Activated CD4-positive, alpha-beta T cell treated with anti-CD3 and anti-CD28 coated beads, Interleukin-2, amount 50 U/mL, for 48 hours (primary cell): Measurements from ENCODE around the gene GCGR.
"Not testable (repeated sequence)": the region's sequence is repeated elsewhere in the genome, so short reads cannot be mapped to it uniquely, and the experiment has no call there.

Experiments
- DNase-seq, 2 experiments: peaks; one replicate each; pipeline ENCODE4 v3.0.0-alpha.2; 2020

Gene GCGR

DNA sequence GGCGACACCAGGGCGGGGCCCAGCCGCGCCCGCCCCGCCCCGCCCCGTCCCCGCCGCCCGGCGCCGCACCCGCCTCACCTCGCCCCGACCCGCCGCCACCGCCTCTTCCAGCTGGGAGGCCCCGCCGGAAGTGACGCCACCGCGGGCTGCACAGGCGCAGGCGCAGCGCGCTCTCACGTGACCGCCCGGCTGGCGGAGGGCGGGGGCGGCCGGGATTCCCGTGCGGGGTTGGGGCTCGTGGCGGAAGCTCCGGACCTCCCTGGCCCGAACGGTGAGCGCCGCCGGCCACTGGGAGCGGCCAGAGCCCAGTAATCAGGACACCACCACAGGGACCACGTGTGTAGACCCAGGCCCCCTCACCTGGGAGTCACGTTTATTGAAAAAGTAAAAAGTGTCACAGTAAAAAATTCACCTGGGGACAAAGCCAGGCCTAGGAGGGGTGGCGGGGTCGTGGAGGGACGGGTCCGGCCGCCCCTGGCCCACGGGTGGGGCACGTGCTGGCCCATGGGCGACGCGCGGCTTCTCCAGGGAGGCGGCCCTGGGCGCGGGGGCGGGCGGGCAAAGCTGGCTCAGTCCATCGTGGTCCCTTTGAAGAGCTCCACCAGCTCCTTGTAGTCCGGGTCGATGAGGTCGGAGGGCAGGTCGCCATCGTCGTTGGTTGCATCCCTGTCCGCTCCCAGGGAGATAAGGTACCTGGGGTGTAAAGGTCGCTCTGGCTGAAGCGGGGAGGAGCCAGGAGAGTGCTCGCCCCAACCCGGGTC lies 29.4 kb downstream of the GCGR start, which contains the start of gene MCRIP1:
Gene MCRIP1, minus strand, starts transcription at position 132 of the 761 bp plus-strand sequence. CDS start 8,785 bp downstream, outside the sequence.
- DNase-seq = peak; percentile 95 to 96

DNA sequence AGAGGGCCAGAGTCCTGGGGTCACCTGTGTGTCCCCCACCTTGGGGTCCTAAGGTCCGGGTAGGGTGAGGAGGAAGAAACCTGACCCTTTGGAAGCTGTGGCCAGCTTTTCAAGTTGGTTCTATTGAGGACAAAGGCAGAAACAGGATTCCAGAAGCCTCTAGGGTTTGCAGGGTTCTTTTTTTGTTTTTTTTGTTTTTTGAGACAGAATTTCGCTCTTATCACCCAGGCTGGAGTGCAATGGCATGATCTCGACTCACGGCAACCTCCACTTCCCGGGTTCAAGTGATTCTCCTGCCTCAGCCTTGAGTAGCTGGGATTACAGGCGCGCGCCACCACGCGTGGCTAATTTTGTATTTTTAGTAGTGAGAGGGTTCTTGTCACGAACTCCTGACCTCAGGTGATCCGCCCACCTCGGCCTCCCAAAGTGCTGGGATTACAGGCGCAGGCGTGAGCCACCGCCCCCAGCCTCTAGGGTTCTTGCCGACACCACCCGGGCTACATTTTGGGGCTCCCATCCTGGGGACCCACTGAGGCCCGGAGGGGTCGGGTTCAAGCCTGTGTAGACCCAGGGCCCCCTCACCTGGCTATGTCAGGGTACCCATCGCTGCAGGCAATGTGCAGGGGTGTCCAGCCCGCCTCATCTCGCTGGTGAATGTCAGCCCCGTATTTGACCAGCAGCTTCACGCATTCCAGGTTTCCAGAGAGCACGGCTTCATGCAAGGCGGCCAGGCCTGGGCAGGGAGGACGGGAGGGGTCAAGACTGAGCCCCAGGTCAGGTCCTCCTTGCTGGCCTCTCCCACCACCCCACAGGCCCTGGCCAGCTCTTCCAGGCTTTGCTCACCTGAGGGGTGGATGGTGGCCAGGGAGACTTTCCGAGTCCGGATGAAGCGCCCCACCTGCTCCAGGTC lies 30.2 kb downstream of the GCGR start:
- no peak for DNase-seq

DNA sequence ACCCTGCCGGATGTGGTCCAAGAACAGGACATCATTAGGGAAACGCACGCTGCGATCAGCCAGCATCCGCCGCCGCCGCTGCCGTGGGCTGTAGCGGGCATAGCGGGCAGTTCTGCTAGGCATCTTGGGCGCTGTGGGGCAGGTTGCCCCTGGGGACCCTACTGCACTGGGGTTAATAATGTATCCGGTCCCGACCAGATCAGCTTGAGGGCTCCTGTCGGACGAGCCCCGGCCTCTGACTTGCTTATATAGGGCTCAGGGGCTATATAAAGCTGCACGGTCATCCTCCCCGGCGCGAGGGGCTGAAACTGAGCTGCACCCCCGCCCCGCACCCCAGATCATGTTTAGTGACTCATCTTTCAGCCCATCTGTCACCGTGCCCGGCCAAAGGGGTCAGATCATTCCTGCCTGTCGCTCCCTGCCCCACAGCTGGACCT lies 30.9 kb downstream of the GCGR start, which contains the start of gene PPP1R27:
Gene PPP1R27, minus strand, starts transcription at position 220 of the 437 bp plus-strand sequence. Its CDS starts 97 bp downstream, at position 123.
- no peak for DNase-seq

DNA sequence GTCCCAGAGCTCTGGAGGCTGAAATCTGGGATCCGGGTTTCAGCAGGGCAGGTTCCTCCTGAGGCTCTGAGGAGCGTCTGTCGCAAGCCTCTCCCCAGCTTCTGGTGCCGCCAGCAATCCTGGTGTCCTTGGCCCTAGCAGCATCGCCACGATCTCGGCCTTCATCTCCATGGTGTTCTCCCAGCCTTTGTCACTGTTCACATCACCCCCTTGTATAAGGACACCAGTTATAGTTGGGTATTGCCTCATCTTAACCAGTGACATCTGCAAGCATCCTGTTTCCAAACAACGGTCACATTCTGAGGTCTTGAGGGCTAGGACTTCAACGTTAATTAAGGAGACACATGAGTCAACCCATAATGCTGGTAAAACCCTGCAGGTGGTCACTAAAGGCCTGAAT lies 33.7 kb downstream of the GCGR start:
- DNase-seq = no peak

DNA sequence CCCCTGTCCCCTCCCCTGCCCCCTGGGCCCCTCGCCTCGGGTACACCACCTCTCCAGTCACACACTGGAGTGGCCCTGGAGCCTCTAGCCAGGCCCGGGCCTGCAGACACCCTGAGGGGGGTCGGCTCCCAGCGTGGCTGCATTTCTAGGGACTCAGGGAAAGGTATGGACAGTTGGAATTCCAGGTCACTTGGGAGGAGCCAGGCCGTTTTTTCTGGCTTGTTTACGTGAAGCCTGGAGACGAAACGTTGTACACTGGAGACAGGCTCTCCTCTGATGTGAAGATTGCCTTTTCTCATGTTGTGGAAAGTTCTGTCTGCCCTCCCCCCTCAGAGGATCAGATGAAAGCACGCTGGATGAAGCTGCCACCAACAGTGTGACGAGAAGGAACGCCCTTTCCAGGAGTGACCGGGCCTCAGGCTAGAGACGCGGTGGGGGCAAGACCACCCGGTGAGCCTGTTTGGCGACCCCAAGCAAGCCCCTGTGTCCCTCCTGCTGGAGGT lies 34.9 kb downstream of the GCGR start:
- DNase-seq = no peak

DNA sequence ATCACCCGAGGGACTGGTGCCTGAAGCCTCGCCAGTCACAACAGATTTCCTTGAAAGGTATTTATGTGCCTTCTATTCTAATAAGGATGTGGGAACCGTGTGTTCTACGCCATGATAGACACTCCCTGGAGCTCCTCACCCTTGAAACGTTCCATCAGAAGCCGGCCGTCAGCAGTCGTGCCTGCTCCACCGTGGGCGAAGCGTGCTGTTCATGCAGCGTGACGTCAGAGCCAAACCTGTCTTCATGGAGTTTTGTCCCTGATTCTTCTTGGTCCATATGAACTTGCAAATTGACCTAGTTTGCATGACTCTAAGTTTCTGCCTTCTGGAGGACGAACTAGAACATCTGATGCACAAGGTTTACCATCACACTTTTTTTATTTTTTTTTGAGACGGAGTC lies 35.4 kb downstream of the GCGR start:
- DNase-seq = no peak

DNA sequence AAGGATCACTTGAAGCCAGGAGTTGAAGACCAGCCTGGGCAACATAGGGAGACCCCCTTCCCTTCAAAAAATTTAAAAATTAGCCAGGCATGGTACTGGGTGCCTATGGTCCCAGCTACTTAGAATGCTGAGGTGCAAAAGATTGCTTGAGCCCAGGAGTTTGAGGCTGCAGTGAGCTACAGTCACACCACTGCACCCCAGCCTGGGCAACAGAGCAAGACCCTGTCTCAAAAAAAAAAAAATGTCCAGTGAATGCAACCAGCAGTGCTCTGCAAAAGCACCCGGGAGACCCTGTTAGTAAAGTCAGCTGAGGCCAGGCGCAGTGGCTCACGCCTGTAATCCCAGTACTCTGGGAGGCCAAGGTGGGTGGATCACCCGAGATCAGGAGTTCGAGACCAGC lies 36.1 kb downstream of the GCGR start:
- DNase-seq = not testable (repeated sequence)

DNA sequence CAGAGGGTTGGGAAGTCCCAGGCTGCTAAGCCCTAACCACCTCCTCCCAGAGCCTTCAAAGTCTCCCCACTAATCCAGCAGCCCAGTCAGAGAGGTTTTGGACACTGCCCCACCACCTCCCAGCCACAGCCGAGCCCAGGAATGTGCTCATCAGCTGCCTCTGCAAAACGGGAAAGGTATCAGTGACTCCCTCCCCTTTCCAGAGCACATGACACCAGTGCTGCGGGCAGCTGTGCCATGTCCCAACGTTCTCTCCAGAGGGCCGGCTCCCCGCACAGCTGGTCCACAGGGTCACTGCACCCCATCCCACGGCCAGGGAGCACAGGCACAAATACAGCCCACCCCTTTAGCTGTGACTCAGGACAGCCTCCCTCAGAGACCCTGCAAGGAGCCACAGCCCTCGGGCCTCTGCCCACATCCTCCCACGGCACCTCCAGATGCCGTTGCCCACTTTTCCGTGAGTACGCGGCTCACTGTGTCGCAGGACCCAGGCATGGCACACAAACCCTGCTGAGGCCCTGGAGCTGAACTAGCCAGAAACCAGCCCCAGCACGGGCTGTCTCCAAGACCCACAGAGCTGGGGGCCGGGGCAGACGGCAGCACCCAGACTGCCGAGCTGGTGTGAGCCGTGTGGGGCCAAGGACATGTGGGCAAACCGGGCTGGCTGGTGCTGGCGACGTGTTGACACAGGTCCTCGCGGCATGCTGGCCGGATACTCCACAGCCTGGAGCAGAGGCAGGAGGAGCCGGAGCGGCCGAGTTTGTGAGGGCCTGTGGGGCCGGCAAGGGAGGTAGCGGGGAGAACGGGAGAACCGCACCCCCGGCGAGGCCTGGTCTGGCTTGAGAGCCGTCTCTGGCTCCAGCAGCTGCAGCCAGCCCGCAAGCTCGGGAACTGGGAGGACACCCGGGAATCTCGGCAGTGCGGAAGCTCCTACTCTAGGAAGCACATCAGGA lies 37.2 kb downstream of the GCGR start:
- DNase-seq = no peak

DNA sequence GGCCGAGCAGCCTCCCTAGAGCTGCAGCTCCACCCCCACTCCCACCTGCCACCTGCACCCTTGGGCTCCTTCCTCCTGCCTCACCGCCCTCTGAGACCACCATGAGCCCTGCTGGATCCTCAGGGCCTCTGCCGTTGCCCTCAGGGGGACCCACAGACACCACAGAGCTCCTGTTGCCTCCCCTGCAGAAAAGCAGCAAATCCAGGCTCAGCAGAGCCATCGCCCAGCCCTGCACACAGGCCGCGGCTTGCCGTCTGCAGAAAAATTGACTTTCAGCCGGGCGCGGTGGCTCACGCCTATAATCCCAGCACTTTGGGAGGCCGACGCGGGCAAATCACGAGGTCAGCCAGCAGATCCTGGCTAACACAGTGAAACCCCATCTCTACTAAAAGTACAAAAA lies 37.9 kb downstream of the GCGR start:
- DNase-seq = no peak

DNA sequence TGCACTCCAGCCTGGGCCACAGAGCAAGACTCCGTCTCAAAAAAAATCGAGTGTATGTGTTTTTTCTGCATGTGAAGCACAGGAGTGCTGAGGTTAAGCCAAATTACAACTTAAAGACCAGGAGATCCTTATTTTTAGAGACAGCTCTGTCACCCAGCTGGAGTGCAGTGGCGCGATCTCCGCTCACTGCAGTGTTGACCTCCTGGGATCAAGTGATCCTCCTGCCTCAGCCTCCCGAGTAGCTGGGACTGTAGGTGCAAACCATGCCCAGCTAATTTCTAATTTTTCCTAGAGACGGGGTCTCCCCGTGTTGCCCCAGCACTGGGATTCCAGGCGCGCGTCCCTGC lies 38.4 kb downstream of the GCGR start:
- no peak for DNase-seq

DNA sequence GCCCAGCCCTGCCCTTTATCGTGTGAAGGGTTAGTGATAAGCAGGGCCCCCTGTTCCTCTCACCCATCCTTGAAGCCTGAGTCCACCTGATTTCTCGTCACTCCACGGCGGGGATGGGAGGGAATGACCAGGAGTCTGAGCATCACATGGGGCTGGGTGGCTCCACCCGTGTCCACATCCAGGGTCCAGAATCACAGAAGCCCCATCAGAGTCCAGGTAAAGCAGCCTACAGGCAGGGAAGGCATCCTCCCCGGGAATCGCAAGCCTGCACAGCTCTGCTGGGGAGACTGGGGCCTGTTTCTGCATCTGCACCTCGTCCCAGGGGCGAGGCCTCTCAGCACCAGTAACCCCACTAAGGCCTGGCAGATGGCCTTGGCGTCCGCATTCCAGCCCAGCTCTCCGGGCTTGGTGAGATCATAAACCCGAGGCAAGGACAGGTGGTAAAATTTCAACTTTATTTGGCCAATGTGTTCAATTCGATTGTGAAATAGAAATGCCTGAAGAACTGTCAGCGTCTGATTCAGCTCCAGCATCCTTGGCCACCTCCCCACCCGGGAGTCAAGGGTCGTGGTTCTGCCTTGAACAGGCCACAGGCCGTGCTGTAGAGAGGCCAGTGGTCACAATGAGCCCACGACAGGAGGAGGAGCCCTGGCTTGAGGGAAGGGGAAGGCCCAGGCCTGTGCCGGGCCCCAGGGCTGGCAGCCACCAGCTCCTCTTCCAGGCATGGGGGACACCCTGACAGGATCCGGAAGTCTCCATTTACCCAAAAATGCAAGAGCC lies 39.0 kb downstream of the GCGR start:
- DNase-seq = no peak

DNA sequence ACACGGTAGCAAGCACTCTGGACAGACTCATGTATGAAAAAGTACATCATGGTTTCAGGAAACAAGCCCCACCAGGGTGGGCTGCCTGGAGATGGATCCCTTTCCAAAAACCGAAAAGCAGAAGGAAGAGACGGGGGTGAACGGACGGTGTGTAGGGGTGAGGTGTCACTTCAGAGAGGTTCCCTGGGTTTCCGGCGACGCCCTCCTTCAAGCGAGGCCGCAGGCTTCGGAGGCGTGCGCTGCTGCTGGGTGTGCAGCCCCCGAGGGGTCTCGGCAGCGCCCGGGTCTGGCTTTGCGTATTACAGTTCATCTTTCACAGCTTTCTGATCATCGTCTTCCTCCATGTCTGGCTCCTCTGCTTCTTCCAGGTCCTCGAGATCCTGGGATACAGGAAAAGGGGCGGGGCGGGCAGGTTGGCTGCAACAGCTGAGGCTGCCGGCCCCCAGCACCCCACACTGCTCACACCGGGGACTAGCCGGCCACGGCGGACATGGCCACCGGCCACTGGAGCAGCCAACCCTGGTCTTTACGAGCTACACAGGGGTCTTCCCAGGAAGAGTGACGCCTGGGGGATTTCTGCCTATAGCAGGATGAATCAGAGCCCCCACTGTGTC lies 39.9 kb downstream of the GCGR start:
- DNase-seq = no peak

DNA sequence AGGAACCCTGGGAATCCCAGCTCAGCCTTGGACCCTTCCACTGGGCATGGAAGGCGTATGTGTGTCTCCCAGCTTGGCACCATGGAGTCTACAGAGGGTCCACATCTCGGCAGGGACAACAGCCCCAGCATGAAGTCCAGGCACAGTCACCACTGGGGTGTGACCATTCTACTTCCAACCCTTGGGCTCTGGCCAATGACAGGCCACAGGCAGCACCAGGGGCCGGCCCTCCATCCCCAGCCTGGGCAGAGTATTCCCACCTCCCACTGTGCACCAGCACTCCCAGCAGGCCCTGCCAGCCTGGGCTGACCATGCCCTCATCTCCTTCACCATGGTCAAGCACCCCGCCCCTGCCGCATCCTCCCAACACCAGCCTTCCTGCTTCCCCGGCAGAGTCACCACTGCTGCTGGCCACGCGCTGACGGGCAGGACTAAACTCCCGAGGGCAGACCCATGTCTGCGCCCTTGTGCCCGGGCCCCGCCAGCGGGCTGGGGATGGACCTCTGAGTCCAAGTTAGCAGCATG lies 40.4 kb downstream of the GCGR start:
- DNase-seq = no peak

DNA sequence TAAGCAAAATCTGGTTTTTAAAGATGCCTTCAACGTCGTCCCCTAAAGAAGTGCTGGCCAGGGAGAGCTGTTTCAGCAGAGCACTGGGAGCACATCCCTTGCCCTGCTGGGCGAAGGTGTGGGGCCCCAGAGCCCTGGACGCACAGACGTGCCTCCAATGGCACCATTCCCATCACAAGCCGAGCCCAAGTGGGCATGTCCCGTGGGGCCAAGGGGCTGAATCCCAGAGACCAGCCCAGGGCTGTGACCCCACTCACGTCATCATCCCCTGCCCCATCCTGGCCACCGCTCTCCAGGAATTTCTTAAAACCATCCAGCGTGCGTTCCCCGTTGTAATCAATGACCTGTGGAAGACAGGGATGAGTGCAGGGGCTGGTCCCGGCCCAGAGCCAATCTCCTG lies 40.9 kb downstream of the GCGR start:
- no peak for DNase-seq

DNA sequence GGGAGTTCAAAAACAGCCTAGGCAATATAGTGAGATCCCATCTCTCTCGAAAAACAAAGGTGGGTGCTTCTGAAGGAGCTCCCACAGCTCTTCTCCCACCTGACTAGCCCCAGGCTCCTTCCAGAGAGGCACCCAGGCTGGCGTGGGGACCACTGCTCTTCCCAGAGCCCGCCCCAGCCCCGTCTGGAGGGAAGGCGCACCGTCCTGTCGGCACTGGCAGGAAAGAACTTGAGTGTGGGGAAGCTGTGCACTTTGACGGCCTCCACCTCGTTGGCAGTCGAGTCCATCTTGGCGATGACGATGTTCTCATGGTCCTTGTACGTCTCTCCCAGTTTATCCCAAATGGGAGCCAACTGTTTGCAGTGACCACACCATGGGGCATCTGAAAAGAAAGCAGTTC lies 41.4 kb downstream of the GCGR start:
- DNase-seq = no peak

DNA sequence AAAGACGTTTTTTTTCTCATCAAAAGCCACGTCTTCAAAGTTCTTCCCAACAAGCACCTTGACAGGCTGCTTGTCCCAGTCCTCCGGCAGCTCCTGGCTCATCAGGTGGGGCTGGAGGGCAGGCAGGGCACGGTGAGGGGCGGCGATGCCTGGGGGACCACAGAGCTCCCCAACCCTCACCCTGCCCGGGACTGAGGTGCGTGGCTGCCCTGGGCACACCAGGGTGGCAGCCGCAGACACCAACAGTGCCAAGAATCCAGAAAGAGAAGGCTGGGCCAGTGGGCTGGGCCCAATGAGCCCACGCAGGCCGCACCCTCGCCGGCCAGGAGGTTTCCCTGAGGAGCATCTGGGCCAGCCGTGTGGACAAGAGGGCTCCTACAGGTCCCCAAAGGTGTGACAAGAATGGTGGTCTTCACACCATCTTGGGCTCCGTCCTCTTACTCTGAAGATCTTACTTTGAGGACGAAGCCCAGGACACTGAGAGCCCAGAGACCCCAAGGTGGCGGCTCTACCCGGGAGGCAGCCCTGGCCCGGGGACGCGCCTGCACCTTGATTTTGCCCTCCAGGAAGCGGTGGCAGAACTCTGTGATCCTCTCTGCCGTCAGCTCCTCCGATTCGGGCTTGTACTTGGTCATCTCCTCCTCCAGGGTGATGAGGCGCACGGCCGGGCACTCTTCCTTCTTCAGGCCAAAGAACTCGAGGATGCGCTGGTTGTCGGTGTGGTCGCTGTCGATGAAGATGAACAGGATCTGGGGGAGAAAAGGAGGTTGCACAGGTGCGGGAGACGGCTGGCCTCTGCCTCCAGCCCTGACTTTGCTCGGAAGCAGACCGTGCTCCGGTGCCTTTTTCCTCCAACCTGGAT lies 42.2 kb downstream of the GCGR start:
- no peak for DNase-seq

DNA sequence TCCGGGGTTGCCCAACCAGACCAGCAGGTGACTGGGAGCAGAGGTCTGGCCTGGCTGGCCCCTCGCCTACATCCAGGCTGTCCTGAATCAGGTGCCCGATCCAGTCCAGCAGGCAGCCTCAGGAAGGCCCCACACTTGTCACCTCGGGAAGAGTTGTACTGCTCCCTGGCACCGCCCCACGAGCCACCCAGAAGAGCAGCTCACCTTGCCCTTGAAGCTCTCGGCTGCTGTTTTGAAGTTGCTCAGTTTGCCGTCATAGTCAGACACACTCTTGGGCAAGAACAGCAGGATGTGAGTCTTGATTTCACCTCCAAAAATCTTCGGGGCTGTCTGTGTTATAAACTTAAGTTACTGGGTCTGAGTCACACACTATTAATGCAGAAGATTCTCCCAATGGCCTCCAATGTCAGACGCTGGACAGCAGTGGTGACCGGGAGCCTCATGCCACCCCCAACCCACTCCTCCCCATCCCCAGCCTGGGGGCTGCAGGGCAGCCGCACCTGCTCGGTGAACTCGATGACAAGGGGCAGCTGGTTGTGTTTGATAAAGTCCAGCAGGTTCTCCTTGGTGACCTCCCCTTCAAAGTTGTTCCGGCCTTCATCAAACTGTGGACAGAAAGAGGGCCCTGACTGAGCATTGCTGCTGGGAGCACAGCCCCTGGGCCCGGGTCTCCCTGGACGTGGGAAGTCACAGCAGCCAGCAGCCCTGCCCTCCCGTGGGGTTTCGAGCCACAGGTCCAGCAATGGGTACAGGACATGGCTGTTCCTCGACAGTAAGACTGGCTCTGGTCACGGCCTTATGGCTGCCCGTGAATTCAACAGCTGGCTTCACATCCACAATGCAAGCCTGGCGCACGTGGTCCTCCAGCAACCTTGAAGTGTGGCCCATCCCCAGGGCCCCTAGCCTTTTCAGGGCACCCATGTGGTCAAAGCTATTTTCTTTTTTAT lies 43.1 kb downstream of the GCGR start:
- DNase-seq = no peak

DNA sequence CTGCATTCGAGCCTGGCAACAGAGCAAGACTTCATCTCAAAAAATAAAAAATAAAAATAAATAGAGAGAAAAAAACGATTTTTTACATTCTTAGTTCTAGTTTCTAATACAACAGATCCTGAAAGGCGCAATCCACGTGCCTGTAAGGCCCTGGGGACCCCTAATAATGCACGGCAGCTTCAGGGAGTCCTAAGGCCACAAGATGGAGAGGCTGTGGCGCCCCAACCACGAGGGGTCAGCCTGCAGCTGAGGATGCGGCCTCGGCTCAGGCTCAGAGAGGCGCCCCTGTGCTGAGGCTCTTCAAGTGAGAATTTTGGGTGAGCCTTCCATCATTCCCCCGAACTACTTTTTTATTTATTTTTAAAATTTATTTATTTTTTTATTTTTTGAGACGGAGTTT lies 45.5 kb downstream of the GCGR start:
- DNase-seq = no peak

DNA sequence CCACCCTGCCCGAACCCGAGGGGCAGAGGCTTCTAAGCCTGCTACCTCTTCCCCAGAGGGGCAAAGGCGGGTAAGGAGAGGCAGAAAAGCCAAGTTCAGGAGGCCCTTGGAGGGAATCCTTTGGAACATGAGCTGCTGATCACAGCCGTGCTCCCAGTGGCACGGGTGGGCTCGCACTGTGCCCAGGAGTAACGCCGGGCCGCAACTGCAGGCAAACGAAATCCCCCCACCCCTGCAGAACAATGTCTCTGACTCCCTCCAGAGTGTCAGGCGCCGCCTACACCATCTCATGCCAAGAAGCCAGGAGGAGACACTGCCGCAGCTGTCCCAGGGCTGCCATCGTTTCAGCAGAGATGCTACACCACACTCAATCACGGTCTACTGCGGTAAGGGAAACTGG lies 47.5 kb downstream of the GCGR start:
- no peak for DNase-seq
